Measurements from ENCODE around the gene FBLN2.
"Not testable (repeated sequence)": the region's sequence is repeated elsewhere in the genome, so short reads cannot be mapped to it uniquely, and the experiment has no call there.

The FBLN2 gene

GRCh38 chr3:13513913-13514517 is 34.9 kb upstream of the FBLN2 start:
- no peak for DNase-seq (ENCODE audit: low read depth in 2 of 2)

DNA sequence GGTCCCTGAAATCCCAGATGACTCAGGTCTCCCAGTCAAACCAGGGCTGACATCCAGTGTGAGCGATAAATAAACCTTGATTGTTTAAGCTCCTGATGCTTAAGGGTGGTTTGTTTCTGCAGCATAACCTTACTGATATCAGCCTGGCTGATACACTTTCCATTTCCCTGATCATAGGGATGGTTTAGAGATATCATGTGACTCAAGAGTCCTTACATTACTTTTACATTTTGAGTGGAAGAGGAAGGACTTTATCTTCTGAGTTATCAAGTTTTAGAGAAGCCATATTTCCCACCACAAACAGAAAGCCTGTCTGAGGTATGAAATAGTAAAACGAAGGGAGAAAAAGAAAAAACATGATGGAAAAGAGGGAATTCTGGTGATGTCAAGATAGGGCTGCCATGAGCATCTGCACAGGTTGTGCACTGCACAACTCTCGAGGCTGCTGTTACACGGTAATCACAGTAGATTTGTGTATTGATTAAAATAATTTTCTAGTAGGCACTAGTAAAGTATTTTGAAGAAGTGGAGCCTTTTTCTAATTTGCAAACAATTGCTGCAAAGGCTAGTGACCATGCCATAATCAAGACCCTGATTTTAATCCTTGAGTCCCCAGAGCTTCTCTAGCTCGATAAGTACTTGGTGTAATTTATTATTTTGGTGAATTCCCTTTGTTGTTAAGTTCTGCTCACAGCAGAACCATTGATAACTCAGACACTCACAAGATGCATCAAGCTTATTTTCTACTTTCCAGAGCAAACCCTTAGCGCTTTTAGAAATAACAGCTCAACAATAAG is 34.1 kb upstream of the FBLN2 start:
- DNase-seq (ENCODE audit: low read depth in 2 of 2), result no peak

DNA sequence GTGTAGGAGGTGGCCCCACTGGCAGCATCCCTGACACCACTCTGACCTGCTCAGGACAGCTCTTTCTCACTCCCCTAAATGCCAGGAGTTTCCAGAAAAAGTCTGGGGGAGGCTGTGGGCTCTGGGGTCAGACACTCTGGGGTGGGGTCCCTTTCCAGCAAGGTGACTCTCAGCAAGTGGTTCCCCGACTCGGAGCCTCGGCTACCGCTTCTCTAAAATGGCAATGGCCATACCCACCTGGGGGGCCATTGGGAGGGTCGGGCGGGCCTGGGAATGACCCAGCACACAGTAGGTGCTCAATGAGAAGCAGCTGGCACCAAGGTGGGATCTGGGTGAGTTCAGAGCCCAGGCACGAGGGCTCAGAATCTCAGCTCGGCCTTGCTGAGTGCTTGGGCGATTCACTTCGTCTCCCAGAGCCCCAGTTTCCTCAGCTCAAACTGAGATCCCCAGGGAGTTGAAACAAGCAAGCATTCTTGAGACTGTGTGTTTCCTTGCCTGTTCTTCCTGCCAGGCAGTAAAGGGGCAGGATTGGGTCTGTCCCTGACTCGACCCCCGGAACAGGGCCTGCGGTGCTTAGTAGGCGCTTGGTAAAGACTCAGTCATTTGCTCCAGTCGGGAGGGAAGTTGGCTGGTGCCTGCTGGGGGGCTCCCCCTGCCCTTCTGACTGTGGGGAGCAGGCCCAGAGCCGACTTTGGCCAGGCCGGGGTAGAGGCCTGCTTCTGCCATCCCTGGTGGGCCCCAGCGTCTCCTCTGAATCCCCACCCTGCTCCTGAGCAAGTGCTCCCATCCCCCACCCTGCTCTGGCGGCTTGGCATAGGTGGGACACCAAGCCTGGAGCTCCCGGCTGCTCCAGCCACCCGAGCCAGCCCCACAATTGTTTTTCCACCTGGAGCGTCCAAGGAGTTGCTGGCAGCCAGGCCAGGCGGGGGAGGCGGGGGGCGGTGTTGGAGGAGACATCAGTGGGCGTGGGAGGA is 32.9 kb upstream of the FBLN2 start:
- no peak for DNase-seq (ENCODE audit: low read depth in 2 of 2)

GRCh38 chr3:13516760-13517135 is 32.2 kb upstream of the FBLN2 start:
- DNase-seq (ENCODE audit: low read depth in 2 of 2), result no peak

DNA sequence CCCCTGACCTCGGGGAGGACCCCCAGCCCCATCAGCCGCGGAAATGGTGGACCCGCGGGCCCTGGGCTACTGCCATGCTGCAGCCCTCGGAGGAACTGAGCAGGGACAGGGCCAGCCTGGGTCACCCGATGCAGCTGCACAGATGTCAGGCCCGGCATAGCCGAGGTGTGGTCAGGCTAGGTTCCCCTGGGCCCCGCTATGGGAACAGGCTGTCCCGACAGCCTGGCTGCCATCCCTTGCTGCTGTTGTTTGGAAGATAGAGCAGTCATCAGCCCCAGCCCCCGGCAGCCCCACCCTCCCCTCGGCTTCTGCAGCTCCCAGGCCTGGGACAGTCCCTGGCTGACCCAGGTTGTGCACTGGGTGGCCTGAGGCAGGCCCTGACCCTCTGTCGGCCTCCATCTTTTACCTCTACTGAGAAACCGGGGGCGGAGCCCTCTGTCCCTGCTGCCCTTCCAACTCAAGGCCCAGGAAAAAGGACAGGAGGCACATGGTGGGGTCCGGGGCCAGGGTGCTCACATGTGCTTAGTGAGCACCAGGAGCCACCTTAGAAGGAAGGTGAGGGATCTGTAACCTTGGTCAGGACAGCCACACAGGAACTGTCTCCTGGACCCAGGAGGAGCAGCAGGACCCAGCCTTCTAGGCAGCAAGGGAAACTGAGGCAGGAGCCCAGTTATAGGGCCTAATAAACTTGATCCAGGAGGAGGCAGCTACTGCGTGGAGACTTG is 31.5 kb upstream of the FBLN2 start:
- no peak for DNase-seq (ENCODE audit: low read depth in 2 of 2)

DNA sequence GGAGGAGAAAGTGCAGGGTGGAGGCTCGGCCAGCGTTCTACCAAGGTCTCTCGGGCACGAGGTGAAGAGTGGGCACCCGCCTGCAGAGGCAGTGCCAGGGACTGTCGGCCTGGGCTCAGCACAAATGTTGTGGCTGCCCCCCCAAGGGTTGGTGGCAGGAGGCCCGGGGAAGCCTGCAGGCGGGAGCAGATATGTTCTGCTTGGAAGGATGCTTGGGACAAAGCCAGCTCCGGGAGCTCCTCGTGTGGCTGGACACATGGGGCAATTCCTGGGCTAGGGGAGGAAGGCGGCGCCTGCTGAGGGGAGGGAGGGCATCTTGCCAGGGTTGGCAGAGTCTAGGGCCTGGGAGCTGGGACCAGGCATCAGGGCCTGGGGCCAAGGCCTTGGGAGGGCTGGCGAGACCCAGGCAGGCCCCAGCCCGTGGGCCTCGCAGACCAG is 30.4 kb upstream of the FBLN2 start:
- no peak for DNase-seq (ENCODE audit: low read depth in 2 of 2)

GRCh38 chr3:13519006-13519791 is 29.7 kb upstream of the FBLN2 start:
- DNase-seq (ENCODE audit: low read depth in 2 of 2), result no peak

DNA sequence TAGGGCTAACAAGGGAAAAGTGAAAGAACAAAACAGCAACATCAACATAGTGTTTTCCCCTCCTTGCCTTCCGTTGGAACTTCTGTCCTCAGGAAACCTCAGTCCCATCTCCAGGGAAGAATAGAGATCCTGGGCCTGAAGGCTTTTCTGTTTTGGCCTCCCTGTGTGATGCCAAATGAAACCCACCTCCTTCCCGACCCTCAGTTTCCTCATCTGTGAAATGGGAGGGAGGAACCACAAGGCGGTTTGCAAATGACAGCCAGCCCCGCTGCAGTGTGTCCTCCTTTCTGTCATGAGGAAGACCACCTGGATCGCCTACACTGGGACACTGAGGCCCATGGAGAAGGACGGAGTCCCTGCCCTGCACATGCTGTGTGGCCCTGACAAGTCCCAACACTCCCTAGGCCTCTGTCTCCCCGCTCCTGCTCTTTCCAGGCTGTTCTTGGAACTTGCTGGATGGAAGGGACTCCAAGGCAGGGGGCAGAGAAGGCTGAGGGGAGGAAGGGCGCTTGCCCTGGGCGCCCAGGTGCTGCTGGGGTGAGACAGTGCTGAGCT is 28.5 kb upstream of the FBLN2 start:
- DNase-seq (ENCODE audit: low read depth in 2 of 2), result no peak

DNA sequence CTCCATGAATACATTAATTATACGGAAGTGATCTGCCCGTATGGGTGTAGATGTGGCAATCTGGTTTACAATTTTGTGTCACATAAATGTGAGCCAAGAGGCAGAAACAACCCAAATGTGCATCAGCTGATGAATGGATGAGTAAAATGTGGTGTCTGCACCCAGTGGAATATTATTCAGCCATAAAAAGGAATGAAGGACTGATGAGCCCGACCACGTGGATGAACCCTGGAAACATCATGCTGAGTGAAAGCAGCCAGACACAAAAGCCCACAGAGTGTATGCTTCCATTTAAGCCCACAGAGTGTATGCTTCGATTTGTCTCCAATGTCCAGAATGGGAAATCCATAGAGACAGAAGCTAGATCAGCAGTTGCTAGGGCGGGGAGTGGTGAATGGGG is 27.6 kb upstream of the FBLN2 start:
- no peak for DNase-seq (ENCODE audit: low read depth in 2 of 2)

DNA sequence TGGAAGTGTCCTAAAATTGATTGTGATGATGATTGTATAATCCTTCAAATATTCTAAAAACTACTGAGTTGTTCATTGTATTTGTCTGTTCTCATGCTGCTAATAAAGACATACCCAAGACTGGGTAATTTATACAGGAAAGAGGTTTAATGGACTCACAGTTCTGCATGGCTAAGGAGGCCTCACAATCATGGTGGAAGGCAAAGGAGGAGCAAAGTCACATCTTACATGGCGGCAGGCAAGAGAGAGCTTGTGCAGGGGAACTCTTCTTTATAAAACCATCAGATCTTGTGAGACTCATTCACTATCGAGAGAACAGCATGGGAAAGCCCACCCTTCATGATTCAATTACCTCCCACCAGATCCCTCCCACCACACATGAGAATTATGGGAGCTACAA is 27.2 kb upstream of the FBLN2 start:
- DNase-seq (ENCODE audit: low read depth in 2 of 2), result not testable (repeated sequence)

- no peak for DNase-seq (ENCODE audit: low read depth in 2 of 2)
Observed at GRCh38 chr3:13522236-13522635, 26.7 kb upstream of the FBLN2 start.

- DNase-seq (ENCODE audit: low read depth in 2 of 2), result no peak
Observed at GRCh38 chr3:13524979-13525669, 23.8 kb upstream of the FBLN2 start.

DNA sequence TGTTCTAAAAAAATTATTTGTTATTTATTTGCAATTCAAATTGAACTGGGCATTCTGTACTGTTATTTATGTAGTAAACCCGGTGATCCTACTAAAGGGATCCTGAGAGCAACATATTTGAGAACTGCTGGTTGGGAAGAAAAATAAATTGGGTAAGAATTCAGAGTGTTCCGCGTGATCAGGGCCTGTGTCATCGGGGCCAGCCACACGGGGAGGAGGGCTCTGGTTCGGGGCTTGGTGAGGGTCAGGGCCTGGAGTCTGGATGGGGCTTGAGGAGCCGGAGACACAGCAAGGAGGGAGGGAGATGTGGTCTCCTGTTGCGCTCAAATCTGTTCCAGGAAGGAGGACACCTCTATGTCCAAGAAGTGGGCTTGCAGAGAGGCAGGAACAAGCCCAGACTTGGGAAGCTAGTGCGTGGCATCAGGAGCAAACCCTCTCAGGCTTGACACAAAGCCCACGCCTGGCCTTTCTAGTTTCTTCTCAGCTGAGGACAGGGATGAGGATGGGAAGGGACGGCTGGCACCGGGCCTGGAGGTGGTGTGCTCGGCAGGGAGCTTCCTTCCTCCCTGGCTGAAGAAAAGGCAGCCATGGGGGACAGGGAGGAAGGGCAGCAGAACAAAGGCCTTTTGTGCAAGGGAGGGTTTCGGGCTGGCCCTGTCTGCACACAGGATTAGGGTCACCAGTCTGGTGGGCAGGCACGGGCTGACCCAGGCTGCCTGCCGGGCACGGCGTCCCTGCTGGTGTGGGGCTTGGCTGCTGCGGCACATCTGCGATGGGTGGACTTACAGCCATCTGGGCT is 22.9 kb upstream of the FBLN2 start:
- no peak for DNase-seq (ENCODE audit: low read depth in 2 of 2)

GRCh38 chr3:13526626-13526949 is 22.3 kb upstream of the FBLN2 start:
- DNase-seq (ENCODE audit: low read depth in 2 of 2), result no peak

DNA sequence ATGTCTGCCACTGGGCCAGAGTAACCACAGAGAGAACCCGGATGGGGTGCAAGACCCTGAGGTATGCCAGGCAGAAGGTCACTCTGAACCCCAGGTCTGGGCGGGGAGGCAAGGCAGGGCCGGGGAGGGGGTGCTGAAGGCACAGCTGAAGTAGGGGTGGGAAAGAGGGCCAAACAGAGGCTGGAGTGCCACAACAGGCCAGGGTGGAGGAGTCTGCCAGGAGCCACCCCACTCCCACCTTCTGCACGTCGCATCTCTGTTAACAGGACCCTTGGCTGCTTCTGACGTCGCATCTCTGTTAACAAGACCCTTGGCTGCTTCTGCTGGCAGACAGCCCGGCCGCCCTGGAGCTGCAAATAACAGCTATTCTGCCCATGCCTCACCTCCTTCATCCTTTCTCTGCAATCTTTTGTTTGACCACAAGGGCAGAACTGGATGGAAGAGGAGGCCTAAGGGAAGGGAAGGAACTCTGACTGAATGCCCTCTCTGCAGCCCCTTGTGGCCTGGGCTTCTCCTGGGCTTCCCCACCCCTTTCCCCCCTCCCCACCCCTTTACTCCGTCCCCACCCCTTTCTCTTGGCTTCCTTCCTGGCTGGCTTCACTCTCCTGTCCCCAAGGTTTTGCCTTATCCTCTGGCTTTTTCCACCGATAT is 20.6 kb upstream of the FBLN2 start:
- DNase-seq (ENCODE audit: low read depth in 2 of 2), result no peak

DNA sequence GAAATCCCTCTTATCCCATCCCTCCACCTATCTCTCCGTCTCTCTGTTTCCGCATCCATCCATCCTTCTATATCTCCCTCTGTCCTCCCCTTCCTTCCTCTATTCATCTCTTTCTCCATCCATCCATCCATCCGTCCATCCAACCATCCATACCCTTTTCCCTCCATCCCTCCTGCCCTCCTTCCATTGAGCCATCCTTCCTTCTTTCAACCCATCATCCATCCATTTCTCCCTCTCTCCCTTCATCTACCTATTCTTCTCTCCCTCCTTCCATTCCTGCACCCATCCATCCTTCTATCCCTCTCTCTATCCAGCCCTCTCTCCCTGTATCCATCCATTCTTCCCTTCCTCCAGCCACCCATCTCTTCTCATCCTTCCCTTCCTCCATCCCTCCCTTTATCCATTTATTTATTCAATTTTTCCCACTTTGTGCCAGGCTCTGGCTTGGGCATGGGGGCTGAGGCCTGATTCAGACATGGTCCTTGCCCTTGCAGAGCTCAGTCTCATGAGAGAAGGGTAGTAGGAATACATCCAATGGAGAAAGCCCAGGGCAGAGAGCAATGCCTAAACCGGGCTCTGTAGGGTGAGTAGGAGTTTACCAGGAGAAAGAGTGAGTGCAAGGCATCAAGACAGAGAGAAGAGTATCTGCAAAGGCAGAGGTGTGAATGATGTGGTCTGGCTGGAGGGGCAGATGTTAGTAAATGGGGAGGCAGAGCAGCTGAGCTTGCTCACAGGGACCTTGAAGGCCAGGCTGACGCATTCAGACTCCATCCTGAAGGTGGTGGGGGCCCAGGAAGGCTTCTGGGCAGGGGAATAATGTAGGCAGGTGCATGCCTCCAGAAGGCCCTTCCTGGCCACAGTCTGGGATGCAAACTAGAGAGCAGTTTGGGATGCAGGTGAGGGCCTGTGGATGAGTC is 19.5 kb upstream of the FBLN2 start:
- DNase-seq (ENCODE audit: low read depth in 2 of 2), result no peak

DNA sequence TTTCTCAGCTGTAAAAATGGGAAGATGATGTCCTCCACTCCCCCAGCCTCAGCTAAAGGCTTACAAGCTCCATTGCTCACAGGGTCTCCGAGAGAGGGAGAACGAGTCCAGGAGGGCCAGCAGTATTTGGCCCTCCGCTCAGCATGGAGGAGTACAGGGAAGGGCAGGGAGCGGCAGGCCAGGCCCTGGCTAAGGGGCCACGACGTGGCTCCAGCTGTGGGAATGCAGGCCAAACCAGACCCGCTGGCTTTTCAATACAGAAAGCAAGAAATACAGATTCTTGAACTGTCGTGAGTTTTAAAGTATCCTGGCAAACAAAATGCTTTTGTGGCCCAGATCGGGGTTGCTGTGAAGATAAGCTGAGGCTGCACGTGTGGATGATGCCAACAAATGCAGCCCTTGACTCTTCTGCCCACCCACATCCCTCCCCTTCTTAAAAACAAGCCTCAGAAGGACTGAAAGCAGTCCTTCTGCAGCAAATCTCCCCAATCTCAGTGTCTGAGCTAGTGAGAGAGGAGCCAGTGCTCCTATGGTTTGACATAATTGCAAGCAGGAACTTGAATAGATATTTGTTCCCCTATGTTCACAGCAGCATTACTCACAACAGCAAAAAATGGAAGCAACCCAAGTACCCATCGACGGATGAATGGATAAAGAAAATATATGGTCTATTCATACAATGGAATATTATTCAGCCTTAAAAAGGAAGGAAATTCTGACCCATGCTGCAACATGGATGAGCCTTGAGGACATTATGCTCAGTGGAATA is 18.5 kb upstream of the FBLN2 start:
- no peak for DNase-seq (ENCODE audit: low read depth in 2 of 2)

Measured in stimulated activated CD4-positive, alpha-beta T cell treated with anti-CD3 and anti-CD28 coated beads, Interleukin-1b, Interleukin-23, amount 100 ng/mL, for 1 hour (primary cell).